ENCODE results near the gene IMP4. TPM values are rescaled to one million over a fixed set of nuclear protein-coding genes. Genes with fewer than 3 reads are reported as not detected.

The IMP4 gene
- total RNA-seq, 1 experiment from 2014 or later = 207 TPM

GRCh38 chr2:130378206-130378897 is 35.7 kb downstream of the IMP4 start:
- Histone ChIP-seq H3K36me3 (ENCODE audit: low read depth, low read length) (no peaks in the 10 kb centered on the region), H3K9me2 (replicated peaks; ENCODE audit: low read length) (no peaks in the 10 kb centered on the region), H4K20me1 (ENCODE audit: low read length) (no peaks in the 10 kb centered on the region), H3K4me1 (ENCODE audit: insufficient read depth, low read length) (no peaks in the 10 kb centered on the region), H3K79me2 (ENCODE audit: low read length) (no peaks in the 10 kb centered on the region), H3K4me3 (ENCODE audit: low read length) (no peak overlapping the region), H3K27ac (ENCODE audit: low read length) (no peak overlapping the region), H2AFZ (ENCODE audit: low read length) (no peak overlapping the region), H3F3A (ENCODE audit: low read length, unreplicated experiment) (no peaks in the 10 kb centered on the region), H3K9me3 (ENCODE audit: low read length) (no peaks in the 10 kb centered on the region), H3K27me3 (ENCODE audit: low read length) (peaks cover 35% of the 10 kb centered on the region), H3K9ac (ENCODE audit: low read length) (no peak overlapping the region), H3K4me2 (ENCODE audit: low read length) (no peak overlapping the region)
- ChIA-PET POLR2A (ENCODE audit: unreplicated experiment) (no interaction called here), CTCF (no interaction called here)
- intact Hi-C loops (cut with micrococcal nuclease) = no loop called here
- no peak for TF ChIP-seq EZH2 (IDR thresholded peaks at IDR 0.05; ENCODE audit: low read length, unreplicated experiment)
- TF ChIP-seq EZH2phosphoT487 (IDR thresholded peaks at IDR 0.05; ENCODE audit: borderline replicate concordance, low read length) = no peak
- no peak for TF ChIP-seq CTCF (conservative IDR thresholded peaks at IDR 0.05; ENCODE audit: low read depth, low read length)
- no peak for ATAC-seq
- no TSS peak for BruUV-seq (replicated peaks)
- no peak for DNase-seq

- Histone ChIP-seq H3K27ac (ENCODE audit: low read length) (no peak overlapping the region), H3F3A (ENCODE audit: low read length, unreplicated experiment) (no peaks in the 10 kb centered on the region), H3K27me3 (ENCODE audit: low read length) (peaks cover 36% of the 10 kb centered on the region), H3K9ac (ENCODE audit: low read length) (no peak overlapping the region), H3K4me1 (ENCODE audit: insufficient read depth, low read length) (no peaks in the 10 kb centered on the region), H4K20me1 (ENCODE audit: low read length) (no peaks in the 10 kb centered on the region), H2AFZ (ENCODE audit: low read length) (no peak overlapping the region), H3K9me3 (ENCODE audit: low read length) (no peaks in the 10 kb centered on the region), H3K4me2 (ENCODE audit: low read length) (no peak overlapping the region), H3K79me2 (ENCODE audit: low read length) (no peaks in the 10 kb centered on the region), H3K36me3 (ENCODE audit: low read depth, low read length) (no peaks in the 10 kb centered on the region), H3K9me2 (replicated peaks; ENCODE audit: low read length) (no peaks in the 10 kb centered on the region), H3K4me3 (ENCODE audit: low read length) (no peak overlapping the region)
- ChIA-PET POLR2A (ENCODE audit: unreplicated experiment) (no interaction called here), CTCF (no interaction called here)
- BruUV-seq (replicated peaks) = no TSS peak
- TF ChIP-seq EZH2phosphoT487 (IDR thresholded peaks at IDR 0.05; ENCODE audit: borderline replicate concordance, low read length) = no peak
- TF ChIP-seq EZH2 (IDR thresholded peaks at IDR 0.05; ENCODE audit: low read length, unreplicated experiment) = no peak
- no peak for TF ChIP-seq CTCF (conservative IDR thresholded peaks at IDR 0.05; ENCODE audit: low read depth, low read length)
- ATAC-seq (no peak), DNase-seq (no peak)
- intact Hi-C loops (cut with micrococcal nuclease) = no loop called here
Observed at GRCh38 chr2:130378898-130379214, 36.2 kb downstream of the IMP4 start.

- DNase-seq (no peak), ATAC-seq (no peak)
- Histone ChIP-seq H3K4me1 (ENCODE audit: insufficient read depth, low read length) (no peaks in the 10 kb centered on the region), H2AFZ (ENCODE audit: low read length) (no peak overlapping the region), H3K79me2 (ENCODE audit: low read length) (no peaks in the 10 kb centered on the region), H3F3A (ENCODE audit: low read length, unreplicated experiment) (no peaks in the 10 kb centered on the region), H3K36me3 (ENCODE audit: low read depth, low read length) (no peaks in the 10 kb centered on the region), H4K20me1 (ENCODE audit: low read length) (no peaks in the 10 kb centered on the region), H3K9me3 (ENCODE audit: low read length) (no peaks in the 10 kb centered on the region), H3K27me3 (ENCODE audit: low read length) (peaks cover 36% of the 10 kb centered on the region), H3K4me3 (ENCODE audit: low read length) (no peak overlapping the region), H3K9ac (ENCODE audit: low read length) (no peak overlapping the region), H3K4me2 (ENCODE audit: low read length) (no peak overlapping the region), H3K27ac (ENCODE audit: low read length) (no peak overlapping the region), H3K9me2 (replicated peaks; ENCODE audit: low read length) (no peaks in the 10 kb centered on the region)
- no peak for TF ChIP-seq EZH2 (IDR thresholded peaks at IDR 0.05; ENCODE audit: low read length, unreplicated experiment)
- no peak for TF ChIP-seq CTCF (conservative IDR thresholded peaks at IDR 0.05; ENCODE audit: low read depth, low read length)
- TF ChIP-seq EZH2phosphoT487 (IDR thresholded peaks at IDR 0.05; ENCODE audit: borderline replicate concordance, low read length) = no peak
- CTCF ChIA-PET = no interaction called here
- POLR2A ChIA-PET (ENCODE audit: unreplicated experiment) = no interaction called here
- no TSS peak for BruUV-seq (replicated peaks)
- intact Hi-C loops (cut with micrococcal nuclease) = no loop called here
Observed at GRCh38 chr2:130380096-130380934, 37.6 kb downstream of the IMP4 start.
